Activated CD4-positive, alpha-beta T cell treated with anti-CD3 and anti-CD28 coated beads for 36 hours (primary cell): ENCODE results near the gene FAM181A. TPM values are rescaled to one million over a fixed set of nuclear protein-coding genes. Genes with fewer than 3 reads are reported as not detected.

ENCODE experiments used
- microRNA-seq: library from miRNA; unstranded; fragments of <30 nt; microRNA quantifications from one replicate; pipeline ENCODE4 v1.2.0, GENCODE V29; 2021; ENCODE audit warnings: borderline replicate concordance
- total RNA-seq, 2 experiments: library from RNA; stranded (reverse); gene quantifications; one replicate each; pipeline ENCODE4 v1.2.3, GENCODE V29; 2021

The FAM181A gene
- total RNA-seq, 2 experiments from 2014 or later, result not detected

Small RNAs within 50 kb of the gene (microRNA-seq; reads per million reads assigned to microRNA genes)
- not detected for gene MIR4506

Other genes starting within 250 kb of the FAM181A start
- not detected for gene PRIMA1, start 138.9 kb upstream of the FAM181A start, total RNA-seq
- gene ASB2, start 49.2 kb downstream of the FAM181A start, total RNA-seq, result 10 to 100 TPM; 24.8 to 25.5 TPM
- under 1 TPM; 0.34 to 0.53 TPM for gene CCDC197, start 70.0 kb downstream of the FAM181A start, total RNA-seq
- gene OTUB2, start 99.0 kb downstream of the FAM181A start, total RNA-seq, result under 1 TPM; 0.75 to 0.93 TPM
- 100 to 1,000 TPM; 259 to 390 TPM for gene DDX24, start 153.9 kb downstream of the FAM181A start, total RNA-seq
- 10 to 100 TPM; 22.3 to 27.1 TPM for gene IFI27L1, start 154.0 kb downstream of the FAM181A start, total RNA-seq
- gene IFI27, start 183.4 kb downstream of the FAM181A start, total RNA-seq, result 1 to 10 TPM; 3.0 to 3.1 TPM
- 10 to 100 TPM; 57.3 to 66.9 TPM for gene IFI27L2, start 202.3 kb downstream of the FAM181A start, total RNA-seq
- 10 to 100 TPM; 21.4 TPM for gene PPP4R4, start 247.0 kb downstream of the FAM181A start, total RNA-seq